HG02973 (cell line): Measurements from ENCODE around the gene PCGF1.

Source experiments
- ATAC-seq: cut with Tn5 transposase; IDR thresholded peaks from one replicate; pipeline ENCODE4 v1.9.1; 2021; ENCODE audit warnings: moderate library complexity; ENCODE audit not compliant: unreplicated experiment

PCGF1 gene

DNA sequence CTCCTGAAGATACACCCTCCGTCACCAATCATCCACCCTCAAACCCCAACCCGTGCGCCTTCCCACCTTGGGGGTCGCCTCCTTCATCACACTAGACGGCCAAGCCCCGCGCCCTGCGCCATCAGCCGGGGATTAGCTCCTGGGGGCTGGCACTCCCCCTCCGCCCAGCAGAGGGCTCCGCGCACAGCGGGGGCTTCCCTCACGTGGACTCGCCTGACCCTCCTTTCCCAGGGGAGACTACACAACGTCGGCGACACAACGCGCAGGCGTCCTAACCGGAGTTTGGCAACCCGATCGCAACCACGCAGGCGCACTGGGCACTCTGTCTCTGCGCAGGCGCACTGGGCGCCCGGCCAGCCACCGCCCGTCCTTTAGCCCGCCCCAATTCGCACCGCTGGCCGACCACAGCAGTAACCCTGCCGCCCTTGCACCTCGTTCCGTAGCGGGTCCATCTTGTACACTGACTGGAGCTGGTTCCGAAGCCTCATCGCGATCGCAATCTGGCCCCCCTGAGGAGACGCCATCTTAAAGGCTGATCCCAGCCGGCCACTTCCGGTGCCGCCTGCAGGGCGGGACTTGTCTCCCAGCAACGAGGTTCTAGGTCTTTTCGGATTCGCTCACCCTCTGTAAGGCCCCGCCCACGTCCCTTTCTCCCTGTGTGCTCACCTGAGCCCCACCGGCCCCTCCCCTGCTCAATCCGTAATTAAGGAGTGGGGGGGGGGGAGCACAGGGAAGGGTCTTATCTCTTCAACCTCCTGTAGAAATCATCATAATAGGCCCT lies at the start of gene PCGF1:
Gene PCGF1, minus strand, starts transcription at position 551 of the 781 bp plus-strand sequence. Its CDS starts 27 bp downstream, at position 524.
- peak; percentile 83 for ATAC-seq

GRCh38 chr2:74556831-74557370 lies 49.4 kb upstream of the PCGF1 start:
- ATAC-seq, result no peak

DNA sequence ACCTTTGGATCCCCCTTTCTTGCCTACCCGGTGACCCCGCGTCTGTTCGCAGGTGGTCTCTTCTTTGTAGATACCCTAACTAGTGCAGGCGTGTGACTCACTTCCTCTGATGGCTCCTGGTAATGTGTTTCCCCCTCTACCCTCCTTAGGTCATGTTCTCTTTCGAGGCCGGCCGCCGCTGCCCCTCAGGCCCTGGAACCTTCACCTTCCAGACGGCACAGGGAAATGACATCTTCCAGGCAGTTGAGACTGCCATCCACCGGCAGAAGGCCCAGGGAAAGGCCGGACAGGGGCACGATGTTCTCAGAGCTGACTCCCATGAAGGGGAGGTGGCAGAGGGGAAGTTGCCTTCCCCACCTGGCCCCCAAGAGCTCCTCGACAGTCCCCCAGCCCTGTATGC lies 48.7 kb upstream of the PCGF1 start:
- ATAC-seq, result no peak

DNA sequence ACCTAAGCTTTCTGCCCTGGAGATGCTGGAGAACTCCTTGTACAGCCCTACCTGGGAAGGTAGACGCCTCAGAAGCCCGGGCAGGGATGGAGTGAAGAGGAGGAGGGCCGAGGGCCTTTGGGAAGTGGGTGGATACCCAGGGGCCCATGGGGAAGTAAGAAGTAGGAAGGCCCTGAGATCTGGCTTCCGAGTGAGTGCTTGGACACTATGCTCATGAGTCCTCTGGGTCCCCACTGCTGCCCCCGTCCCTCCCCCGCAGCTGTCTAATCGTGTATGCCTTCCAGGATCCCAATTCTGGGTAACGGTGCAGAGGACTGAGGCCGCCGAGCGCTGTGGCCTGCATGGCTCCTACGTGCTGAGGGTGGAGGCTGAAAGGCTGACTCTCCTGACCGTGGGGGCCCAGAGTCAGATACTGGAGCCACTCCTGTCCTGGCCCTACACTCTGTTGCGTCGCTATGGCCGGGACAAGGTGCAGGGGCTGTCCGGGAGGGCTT lies 48.2 kb upstream of the PCGF1 start:
- ATAC-seq, result no peak

DNA sequence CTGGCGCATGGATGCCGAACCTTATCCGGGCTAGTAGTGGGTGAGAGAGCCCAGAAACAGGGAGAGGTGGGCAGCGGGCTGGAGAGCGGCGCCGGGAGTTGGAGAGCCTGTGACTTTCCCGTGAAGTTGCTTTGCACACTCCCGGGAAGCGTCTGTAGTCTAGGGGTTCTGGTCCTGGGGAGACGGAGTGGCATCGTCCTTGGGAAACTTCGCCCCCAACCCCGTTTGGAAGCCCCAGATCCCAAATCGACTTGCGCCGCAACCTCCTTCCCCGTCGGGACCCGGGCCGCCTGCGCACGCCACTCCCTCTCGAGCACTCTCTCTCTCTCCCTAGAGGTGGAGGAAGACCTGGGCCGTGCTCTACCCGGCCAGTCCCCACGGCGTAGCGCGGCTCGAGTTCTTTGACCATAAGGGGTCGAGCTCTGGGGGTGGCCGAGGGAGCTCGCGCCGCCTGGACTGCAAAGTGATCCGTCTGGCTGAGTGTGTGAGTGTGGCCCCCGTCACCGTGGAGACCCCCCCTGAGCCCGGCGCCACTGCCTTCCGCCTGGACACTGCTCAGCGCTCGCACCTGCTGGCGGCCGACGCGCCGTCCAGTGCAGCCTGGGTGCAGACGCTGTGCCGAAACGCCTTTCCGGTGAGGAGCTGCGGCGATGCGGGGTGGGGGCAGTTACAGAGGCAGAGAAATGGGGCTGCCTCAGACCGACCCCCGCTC lies 47.5 kb upstream of the PCGF1 start:
- peak; percentile 41 for ATAC-seq

GRCh38 chr2:74553892-74554819 lies 46.7 kb upstream of the PCGF1 start, which contains the start of the genes DOK1 and LOXL3:
DOK1 (plus strand) TSS chr2:74554720; CDS start chr2:74554755, 35 bp downstream.
LOXL3 (minus strand) TSS chr2:74553942; CDS start chr2:74552634, 1,308 bp downstream.
- peak; percentile 66 for ATAC-seq

DNA sequence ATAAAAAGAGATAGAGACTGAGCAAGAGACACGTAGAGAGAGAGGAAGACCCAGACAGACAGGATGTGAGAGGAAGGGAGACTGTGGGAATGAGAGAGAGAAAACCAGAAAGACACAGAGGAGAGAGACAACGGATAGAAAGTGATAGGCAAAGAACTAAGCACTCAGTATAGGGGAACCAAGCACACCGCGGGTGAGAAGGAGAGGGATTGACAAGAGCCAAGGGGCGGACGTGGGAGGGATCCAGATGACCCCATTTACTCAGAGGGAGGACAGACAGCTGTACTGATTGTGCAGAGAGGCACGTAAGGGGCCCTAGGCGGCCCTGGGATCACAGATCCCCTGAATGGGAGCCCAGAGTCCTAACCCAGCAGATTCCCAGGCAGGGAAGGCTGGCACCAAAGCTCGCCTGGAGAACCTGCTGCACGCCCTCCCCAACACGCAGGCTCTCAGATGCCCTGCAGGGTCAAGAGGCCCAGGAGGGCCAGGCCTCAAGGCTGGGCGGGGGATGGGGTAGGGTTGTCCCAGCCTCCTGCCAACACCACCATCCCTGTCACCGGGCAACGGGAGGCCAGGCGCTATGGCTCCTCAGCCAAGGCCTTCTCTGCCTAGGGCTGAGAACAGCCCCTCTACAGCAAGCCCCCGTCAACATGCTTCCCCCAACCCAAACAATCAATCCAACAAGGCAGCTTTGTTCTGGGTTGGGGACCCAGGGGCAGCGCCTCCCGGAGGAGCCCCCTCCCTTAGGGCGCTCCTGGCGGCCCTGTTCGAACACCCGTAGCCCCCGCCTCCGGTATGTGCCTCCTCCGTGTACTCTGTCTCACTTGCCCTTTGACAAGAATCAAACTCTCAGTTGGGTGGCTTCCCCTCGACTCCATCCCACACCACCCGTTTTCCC lies 45.7 kb upstream of the PCGF1 start:
- ATAC-seq, result no peak

GRCh38 chr2:74551942-74552913 lies 44.7 kb upstream of the PCGF1 start:
- no peak for ATAC-seq

GRCh38 chr2:74551530-74551929 lies 44.0 kb upstream of the PCGF1 start:
- ATAC-seq, result no peak

DNA sequence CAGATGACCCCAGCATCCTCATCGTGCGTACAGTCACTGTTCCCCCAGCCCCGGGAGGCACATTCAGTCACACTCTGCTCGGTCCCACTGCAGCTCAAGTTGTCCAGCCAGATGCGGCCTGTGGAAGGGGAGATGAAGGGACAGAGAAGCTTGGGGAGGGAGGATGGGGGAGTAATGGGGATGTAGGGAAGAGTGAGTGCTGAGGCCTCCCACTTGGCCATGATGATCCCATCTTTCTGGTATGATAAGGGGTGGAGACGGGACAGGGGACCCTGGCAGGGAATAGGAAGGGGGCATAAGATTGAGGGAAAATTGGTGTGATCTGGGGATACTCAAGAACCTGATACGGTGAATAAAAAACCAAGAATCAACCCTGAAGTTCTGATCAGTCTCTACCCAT lies 42.7 kb upstream of the PCGF1 start:
- ATAC-seq, result no peak

DNA sequence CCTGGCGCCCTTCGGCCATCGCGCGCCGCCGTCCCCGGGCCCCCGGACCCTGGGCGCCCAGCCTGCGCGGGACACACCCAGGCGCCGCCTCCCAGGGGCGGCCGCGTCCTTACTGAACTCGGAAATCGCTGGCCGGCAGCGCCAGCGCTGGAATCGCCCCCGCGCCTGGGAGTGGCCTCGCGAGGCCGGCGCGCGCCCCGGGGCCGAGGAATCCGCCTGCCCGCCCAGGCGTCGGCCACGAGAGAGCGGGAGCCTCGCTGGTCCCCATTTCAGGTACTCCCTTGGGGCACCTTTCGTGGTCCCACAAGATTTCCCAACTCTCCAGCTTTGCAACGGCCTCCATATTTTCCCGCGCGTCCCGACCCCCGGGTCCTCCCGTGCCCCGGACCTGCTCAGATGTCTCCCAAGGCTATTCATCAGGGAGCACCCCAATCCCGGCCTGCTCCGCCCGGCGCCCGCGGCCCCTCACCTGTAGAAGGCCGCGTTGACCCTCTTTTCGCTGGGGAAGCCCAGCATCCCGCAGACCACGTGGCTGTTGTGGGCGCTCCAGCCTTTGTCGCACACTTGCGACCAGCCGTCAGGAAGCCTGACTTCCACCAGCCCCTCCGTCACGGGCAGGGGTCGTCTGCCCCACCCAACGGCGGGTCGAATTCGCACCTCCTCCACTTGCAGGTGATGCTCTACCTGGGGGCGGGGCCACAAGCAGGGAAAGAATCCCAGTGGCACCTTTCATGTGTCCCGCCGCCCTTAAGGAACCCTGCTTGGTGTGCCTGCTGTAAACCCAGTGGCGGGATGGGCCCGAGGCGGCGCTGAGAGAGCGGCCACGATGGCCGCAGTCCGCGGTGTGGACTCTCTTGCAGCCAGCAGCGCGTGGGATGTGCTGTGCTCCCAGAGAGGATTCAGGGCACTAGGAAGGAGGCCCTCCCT lies 41.7 kb upstream of the PCGF1 start:
- no peak for ATAC-seq

- no peak for ATAC-seq
Observed at GRCh38 chr2:74548285-74548899, 40.9 kb upstream of the PCGF1 start.

- no peak for ATAC-seq
Observed at GRCh38 chr2:74546004-74546403, 38.5 kb upstream of the PCGF1 start.

DNA sequence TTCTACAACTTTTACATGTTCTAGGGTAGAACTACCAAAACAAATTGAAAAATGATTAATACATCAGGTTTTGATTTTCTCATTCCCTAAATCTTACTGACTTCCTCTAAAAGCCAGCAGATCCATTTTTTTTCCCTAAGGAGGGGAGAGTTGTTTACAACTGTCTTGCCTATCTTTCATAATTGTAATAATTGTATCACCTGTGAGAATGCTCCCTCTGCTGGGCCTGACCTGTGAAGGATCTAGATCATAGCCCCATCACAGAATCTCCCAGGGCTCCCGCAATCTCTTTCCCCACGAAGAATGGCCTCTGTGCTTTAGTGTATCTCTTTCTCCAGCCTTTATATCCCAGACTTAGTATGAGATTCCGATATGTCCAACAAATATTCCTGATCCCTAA lies 37.1 kb upstream of the PCGF1 start:
- no peak for ATAC-seq

DNA sequence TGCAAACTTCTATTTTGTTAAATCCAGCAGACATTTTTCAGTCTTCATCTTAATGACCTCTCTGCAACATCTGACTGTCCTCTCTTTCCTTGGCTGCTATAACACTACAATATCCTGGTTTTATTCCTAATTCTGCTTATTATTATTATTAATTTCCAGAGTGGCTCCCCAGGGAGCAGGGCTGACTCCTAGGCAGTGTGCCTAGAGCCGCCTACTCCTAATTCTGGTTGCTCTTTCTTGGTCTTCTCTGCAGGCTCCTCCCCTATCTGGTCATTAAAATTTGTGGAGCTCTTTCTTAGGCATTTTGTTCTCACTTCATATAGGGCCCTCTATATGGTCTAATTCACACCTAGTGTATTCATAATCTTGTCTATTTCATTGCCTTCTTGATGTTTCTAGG lies 35.5 kb upstream of the PCGF1 start:
- ATAC-seq, result no peak

GRCh38 chr2:74540291-74540690 lies 32.8 kb upstream of the PCGF1 start:
- no peak for ATAC-seq

DNA sequence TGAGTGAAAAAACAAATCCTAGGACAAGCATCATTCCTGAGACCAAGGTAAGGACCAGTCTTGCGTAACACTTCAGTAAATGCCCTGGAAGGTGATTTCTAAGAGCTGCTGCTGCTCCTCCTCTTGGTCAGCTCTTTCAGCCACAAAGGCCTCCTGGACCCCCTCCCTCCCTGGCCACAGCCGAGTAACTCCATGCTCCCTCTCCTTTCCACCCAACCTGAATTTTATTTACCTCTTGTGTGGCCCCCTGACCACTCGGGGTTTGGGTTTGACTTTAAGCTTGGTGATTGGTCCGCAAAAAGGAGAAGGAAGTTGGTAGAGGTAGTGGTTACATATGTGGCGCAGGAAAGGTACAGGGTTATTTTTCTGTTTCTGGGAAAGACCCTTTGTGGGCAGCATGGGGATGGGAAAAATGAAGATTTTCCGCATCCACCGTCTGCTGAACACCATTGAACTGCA lies 31.4 kb upstream of the PCGF1 start:
- ATAC-seq, result no peak
